HPDE6-E6E7 (cell line): ENCODE results near the gene INSYN2A.

Experiments used
- DNase-seq: peaks from one replicate; pipeline ENCODE4 v3.0.0; 2011; ENCODE audit warnings: missing footprints; ENCODE audit errors: extremely low spot score

The INSYN2A gene

GRCh38 chr10:127154831-127155620, 41.4 kb downstream of the INSYN2A start:
- DNase-seq = no peak

GRCh38 chr10:127153181-127153580, 43.2 kb downstream of the INSYN2A start:
- no peak for DNase-seq

GRCh38 chr10:127151981-127152699, 44.3 kb downstream of the INSYN2A start:
- no peak for DNase-seq

GRCh38 chr10:127151541-127151940, 44.9 kb downstream of the INSYN2A start:
- DNase-seq = no peak

GRCh38 chr10:127150136-127150535, 46.3 kb downstream of the INSYN2A start:
- peak; percentile 16 for DNase-seq

GRCh38 chr10:127149501-127150081, 46.8 kb downstream of the INSYN2A start:
- no peak for DNase-seq

- DNase-seq = peak; percentile 72
These were observed 47.5 kb downstream of the INSYN2A start for GRCh38 chr10:127148933-127149220.

GRCh38 chr10:127148066-127148932, 48.1 kb downstream of the INSYN2A start:
- peak; percentile 63 for DNase-seq

- no peak for DNase-seq
These were observed 49.7 kb downstream of the INSYN2A start for GRCh38 chr10:127146661-127147060.
